Left ventricle myocardium inferior (tissue), 1 donor: ENCODE measurements around the gene KNSTRN. TPM values are rescaled to one million over a fixed set of nuclear protein-coding genes. Genes with fewer than 3 reads are reported as not detected.

Experiments used
- DNase-seq: peaks from one replicate; pipeline ENCODE4 v3.0.0-alpha.2; 2020
- H3K27ac ChIP-seq: fragments of 200-600 bp; replicated peaks from 2 replicates; pipeline ENCODE4 v1.8.0; 2021
- H3K27me3 ChIP-seq: fragments of 200-600 bp; 2 replicates; pipeline ENCODE4 v1.8.0; 2021; ENCODE audit warnings: low read depth
- H3K36me3 ChIP-seq: fragments of 200-600 bp; 2 replicates; pipeline ENCODE4 v1.8.0; 2021
- H3K4me1 ChIP-seq: fragments of 200-600 bp; 2 replicates; pipeline ENCODE4 v1.8.0; 2021
- H3K4me3 ChIP-seq: fragments of 200-600 bp; 2 replicates; pipeline ENCODE4 v1.8.0; 2021; ENCODE audit warnings: mild to moderate bottlenecking, moderate library complexity
- H3K9me3 ChIP-seq: fragments of 200-600 bp; replicated peaks from 2 replicates; pipeline ENCODE4 v1.8.0; 2021
- CTCF ChIP-seq: fragments of 200-600 bp; IDR thresholded peaks from 2 replicates; pipeline ENCODE4 v1.8.0; 2021; ENCODE audit warnings: antibody characterized with exemption, mild to moderate bottlenecking, borderline replicate concordance
- intact Hi-C: fragments of 100-400 bp; cut with micrococcal nuclease; formaldehyde crosslinking; loops from one replicate; pipeline ENCODE4 v1.11.0; 2022
- total RNA-seq: library from RNA; stranded (reverse); fragmentation: NEBNext Ultra II Directional; extraction: Animal tissue kit (Norgen Biotek cat#: 25700); gene quantifications from one replicate; pipeline ENCODE4 v1.2.1, GENCODE V29; 2021
- donor health status: DM: no; HTN: yes; CAD: no; lungs with severe emphysema.

KNSTRN gene
- total RNA-seq, 1 donor from 2014 or later, result 9.0 TPM

DNA sequence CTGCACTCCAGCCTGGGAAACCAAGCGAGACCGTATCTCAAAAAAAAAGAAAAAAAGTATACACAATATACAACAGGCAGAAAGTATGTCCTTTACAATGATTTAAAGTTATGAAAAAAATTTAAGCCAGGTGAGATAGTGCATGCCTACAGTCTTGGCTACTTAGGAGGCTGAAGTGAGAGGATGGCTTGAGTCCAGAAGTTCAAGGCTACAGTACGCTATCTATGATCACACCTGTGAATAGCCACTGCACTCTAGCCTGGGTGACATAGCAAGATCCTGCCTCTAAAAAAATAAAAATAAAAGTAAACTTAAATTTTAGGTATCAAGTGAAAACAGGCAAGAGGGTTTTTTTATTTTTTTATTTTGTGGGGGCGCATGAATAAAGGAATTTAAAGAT is 3.1 kb upstream of the KNSTRN start:
- intact Hi-C loops, result no loop called here
- no peak for DNase-seq
- Histone ChIP-seq H3K27me3 (no peaks in the 10 kb centered on the region), H3K36me3 (no peaks in the 10 kb centered on the region), H3K9me3 (no peaks in the 10 kb centered on the region), H3K4me1 (peaks cover 35% of the 10 kb centered on the region), H3K27ac (peak overlapping the region; percentile 69), H3K4me3 (no peak overlapping the region)
- no peak for TF ChIP-seq CTCF

- TF ChIP-seq CTCF, result no peak
- H3K27me3 ChIP-seq, result no peaks in the 10 kb centered on the region
- intact Hi-C loops, result no loop called here
- no peaks in the 10 kb centered on the region for H3K36me3 ChIP-seq
- H3K27ac ChIP-seq, result peak overlapping the region; percentile 69
- H3K9me3 ChIP-seq, result no peaks in the 10 kb centered on the region
- peak; percentile 35 for DNase-seq
- H3K4me3 ChIP-seq, result no peak overlapping the region
- peaks cover 35% of the 10 kb centered on the region for H3K4me1 ChIP-seq
Measured at GRCh38 chr15:40379853-40380252, 2.7 kb upstream of the KNSTRN start.

DNA sequence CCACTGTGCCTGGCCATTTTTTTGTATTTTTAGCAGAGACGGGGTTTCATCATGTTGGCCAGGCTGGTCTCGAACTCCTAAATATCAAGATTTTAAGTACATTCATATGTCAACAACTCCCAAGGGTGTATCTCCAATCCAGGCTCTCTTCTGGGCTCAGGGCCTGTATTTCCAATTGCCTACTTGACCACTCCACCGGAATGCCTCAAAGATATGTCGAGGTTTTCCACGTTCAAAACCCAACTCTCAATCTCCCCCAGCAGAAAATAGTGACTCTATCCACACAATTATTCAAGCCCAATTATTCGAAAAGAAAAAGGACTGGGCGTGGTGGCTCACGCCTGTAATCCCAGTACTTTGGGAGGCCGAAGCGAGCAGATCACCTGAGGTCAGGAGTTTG is 1.9 kb upstream of the KNSTRN start:
- H3K4me1 ChIP-seq, result peaks cover 35% of the 10 kb centered on the region
- no peaks in the 10 kb centered on the region for H3K27me3 ChIP-seq
- intact Hi-C loops, result no loop called here
- peak overlapping the region; percentile 69 for H3K27ac ChIP-seq
- H3K9me3 ChIP-seq, result no peaks in the 10 kb centered on the region
- no peak overlapping the region for H3K4me3 ChIP-seq
- DNase-seq, result no peak
- no peaks in the 10 kb centered on the region for H3K36me3 ChIP-seq
- TF ChIP-seq CTCF, result no peak

DNA sequence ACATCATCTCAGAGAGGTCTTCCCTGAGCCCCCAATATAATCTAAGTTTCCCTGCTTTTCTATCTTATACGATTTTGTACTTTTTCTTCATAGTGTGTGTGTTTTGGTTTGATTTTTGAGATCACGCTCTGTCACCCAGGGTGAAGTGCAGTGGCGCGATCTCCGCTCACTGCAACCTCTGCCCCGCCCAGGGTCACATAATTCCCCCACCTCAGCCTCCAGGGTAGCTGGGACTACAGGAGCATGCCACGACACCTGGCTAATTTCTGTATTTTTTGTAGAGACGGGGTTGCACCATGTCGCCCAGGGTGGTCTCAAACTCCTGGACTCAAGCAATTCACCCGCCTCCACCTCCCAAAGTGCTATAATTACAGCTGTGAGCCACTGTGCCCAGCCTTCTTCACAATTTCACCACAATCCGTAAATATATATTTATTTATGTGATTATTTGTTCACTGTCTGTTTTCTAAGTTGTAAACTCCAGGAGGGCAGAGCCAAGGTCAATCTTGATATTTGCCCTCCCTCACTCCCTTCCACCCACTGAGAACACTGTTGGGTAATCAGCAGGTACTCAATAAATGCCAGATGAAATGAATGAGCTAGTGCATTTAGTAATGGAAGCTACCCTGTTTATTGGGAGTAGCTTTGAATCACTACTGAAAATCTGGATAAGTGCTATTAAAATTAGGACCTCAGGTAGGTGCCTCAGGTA is 547 bp upstream of the KNSTRN start:
- Histone ChIP-seq H3K4me1 (peaks cover 35% of the 10 kb centered on the region), H3K27ac (peak overlapping the region; percentile 57), H3K4me3 (peak overlapping the region; percentile 87), H3K9me3 (no peaks in the 10 kb centered on the region), H3K27me3 (no peaks in the 10 kb centered on the region), H3K36me3 (peaks cover 9% of the 10 kb centered on the region)
- no peak for DNase-seq
- intact Hi-C loops, result no loop called here
- TF ChIP-seq CTCF, result no peak

DNA sequence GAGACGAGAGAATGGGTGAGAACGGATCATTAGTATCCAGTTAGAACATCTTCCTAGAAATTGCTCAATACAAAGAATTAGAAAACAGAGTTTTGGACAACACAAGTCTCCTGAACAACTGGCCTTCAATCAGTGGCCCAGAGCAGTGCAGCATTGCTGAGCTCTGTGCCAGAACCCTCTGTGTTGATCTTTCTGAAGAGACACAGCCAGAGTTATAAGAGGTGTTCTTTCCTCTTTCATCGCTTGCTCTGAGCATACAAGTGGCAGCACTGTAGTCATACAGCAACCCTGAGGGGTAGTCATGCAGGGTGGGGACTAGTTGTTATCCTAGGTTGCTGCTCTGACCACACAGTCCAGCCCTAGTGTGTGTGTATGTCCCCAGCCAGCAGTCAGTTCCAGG is 4.0 kb downstream of the KNSTRN start:
- intact Hi-C loops, result no loop called here
- Histone ChIP-seq H3K4me3 (no peak overlapping the region), H3K36me3 (peaks cover 27% of the 10 kb centered on the region)

More for the DNA sequence above, 4.0 kb downstream of the KNSTRN start:
- H3K9me3 ChIP-seq, result no peaks in the 10 kb centered on the region
- no peak overlapping the region for H3K27ac ChIP-seq
- H3K27me3 ChIP-seq, result no peaks in the 10 kb centered on the region
- no peak for TF ChIP-seq CTCF
- H3K4me1 ChIP-seq, result peaks cover 21% of the 10 kb centered on the region
- DNase-seq, result no peak
